HG02938 (cell line): ENCODE results near the gene ERRFI1.

ENCODE experiments used
- ATAC-seq: cut with Tn5 transposase; IDR thresholded peaks from one replicate; pipeline ENCODE4 v1.9.1; 2021; ENCODE audit warnings: mild to moderate bottlenecking, moderate library complexity; ENCODE audit not compliant: unreplicated experiment

ERRFI1 gene

GRCh38 chr1:8047112-8047511 is 21.0 kb upstream of the ERRFI1 start:
- ATAC-seq, result no peak

GRCh38 chr1:8046391-8046790 is 20.3 kb upstream of the ERRFI1 start:
- ATAC-seq, result no peak

- no peak for ATAC-seq
These were observed 17.5 kb upstream of the ERRFI1 start for GRCh38 chr1:8043621-8044020.

GRCh38 chr1:8042134-8042533 is 16.0 kb upstream of the ERRFI1 start:
- ATAC-seq, result no peak

GRCh38 chr1:8040586-8040985 is 14.5 kb upstream of the ERRFI1 start:
- no peak for ATAC-seq

- ATAC-seq, result no peak
These were observed 13.0 kb upstream of the ERRFI1 start for GRCh38 chr1:8039071-8039470.

DNA sequence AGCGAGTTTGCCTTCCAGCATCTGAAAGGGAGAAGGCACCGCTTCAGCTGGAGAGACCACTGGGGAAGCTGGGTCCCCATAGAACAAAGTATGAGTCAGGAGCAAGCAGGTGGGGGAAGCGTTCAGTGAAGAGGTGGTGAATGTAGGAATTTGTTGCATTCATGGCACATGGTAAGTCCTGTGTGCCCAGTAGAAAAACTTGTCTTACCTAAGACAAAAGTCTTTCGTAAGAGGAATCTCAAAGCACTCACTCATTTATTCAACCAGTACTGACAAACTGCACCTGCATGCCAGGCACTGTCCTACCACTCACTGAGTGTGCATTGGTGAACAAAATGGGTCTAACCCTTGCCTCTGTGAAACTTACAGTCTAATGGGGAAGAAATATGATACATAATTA is 9.2 kb upstream of the ERRFI1 start:
- no peak for ATAC-seq

GRCh38 chr1:8033322-8033721 is 7.2 kb upstream of the ERRFI1 start:
- ATAC-seq, result no peak

DNA sequence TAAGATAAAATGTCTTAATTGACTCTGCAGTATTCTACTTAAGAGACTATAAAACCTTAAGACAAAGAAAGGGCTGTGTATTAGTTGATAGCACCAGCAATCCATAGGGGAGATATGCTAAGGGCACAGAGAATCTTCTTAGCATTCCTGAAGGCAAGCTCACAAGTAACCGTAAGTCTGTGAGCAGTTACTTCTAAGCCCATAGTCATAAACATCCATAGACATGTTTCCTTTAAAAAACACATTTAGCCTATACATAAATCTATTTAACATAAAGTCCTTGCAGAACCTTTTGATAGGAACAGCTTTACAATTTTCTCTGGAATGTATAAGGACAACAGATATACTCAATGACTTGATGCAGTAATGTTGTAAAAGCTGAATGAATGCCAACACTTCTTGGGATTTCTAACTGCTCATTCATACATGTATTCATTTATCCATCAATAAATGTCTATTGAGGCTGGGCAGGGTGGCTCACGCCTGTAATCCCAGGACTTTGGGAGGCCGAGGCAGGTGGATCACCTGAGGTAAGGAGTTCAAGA is 6.3 kb upstream of the ERRFI1 start:
- no peak for ATAC-seq

GRCh38 chr1:8031176-8031785 is 5.2 kb upstream of the ERRFI1 start:
- ATAC-seq, result no peak

- no peak for ATAC-seq
These were observed 2.4 kb upstream of the ERRFI1 start for GRCh38 chr1:8028571-8028910.

DNA sequence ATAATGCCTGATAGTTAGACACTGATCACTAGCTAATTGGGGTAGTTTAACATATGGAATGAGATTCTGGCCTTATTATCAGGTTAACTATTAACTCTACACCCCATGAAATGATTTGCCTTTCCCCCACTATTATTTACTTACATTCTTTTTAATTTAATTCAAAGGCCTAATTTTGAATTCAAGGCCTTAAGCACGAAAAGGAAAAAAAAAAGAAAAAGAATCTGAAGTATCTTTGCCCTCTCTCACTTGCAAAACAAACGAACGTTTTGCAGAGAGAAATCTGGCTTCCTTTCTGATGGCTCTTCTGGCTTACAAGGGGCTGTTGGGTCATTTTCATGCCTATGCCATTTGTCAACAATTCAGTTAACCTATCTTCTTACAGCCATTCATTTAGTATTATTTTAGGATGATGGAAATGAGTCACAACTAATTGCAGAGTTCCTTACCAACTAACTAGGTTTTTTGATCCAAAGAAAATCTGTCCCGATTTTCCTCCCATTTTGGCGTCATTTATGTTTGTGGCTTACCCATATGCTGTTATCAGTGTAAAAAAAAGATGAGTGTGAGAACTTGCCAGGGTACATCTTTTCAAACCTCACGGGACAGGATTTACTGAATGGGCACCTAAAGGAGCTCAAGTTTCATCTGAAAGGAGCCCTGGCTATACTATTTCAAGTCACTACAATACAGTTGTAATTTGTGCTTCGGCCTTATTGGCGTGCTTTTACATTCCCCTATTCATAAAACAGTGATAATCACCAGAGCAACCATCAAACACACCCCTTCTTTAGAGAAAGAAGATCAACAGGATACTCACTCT is 1.9 kb upstream of the ERRFI1 start:
- no peak for ATAC-seq

DNA sequence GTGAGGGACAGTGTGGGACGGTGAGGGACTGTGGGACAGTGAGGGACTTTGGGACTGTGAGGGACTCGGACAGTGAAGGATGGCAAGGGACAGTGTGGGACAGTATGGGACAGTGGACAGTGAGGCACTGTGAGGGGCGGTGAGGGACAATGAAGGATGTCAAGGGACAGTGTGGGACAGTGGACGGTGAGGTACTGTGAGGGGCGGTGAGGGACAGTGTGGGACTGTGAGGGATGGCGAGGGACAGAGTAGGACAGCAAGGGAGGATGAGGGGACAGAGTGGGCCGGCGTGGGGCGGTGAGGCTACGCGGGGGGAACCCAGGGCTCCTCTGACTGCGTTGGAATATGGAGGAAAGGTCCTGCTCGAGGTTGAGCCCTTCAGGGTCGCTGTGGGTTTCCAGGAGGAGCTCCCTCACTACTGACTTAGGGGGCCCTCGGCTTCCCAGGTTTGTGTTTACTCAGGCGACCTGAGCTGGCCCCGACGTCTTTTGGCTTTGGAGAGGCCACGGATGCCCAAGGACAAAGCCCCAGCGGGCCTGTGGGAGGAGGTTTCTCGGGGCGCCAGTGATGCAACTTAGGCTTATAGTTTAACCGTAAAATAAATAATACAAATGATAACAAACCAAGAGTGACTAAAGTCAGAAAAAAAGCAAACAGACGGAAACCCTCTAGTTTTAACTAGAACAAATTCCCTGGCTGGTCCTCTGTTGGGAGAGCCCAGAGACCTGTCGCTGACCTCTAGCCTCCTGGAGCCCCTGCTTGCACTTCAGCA is 1.1 kb upstream of the ERRFI1 start:
- ATAC-seq, result no peak

DNA sequence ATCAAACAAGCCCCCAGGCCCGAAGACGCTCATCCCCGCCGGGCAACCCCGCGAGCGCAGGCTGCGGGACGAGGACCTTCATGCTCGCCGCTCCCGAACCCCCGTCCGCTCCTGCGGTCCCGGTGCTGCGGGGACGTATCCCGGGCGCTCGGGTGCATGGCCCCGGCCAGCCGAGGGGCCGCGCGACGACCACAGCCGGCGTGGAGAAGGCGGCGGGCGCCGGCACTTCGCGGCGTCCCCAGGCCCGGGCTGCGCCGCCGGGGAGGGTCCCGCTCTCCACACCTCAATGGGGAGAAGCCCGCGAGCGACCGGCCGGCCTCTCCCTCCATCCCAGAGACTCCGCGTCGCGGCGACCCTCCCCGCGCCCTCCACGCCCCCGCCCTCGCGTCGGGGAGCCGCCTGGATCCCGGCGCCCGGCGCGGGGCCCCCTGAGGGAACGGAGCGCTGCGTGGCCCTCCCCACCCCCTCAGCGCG is 401 bp downstream of the ERRFI1 start:
- ATAC-seq, result peak; percentile 18

DNA sequence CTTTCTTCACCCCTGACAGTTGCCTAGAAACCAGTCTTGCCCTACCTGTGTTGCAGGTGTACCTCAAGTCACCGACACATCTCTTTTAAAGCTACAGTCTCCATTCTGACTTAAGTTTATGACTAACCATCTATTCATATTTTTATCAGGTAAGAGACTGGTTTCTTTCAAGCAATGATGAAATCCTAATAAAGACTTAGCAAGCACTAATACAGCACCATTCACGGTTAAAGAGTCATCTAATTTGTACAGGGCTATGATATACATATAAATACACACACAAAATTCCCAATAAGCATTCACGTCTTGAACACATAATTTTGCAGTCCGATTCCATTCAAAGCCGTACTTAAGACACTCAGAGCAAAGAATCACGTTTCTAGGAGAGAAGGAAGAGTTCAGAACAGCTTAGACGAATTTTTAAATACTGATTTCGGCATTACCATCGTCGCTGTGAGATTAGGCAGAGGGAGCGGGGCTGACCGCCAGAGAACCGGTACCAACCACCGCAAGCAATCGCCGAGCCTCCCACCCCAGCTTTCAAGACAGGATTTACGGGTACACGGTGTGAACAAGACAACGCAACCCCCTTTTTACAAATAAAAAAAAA is 943 bp downstream of the ERRFI1 start:
- no peak for ATAC-seq

GRCh38 chr1:8024329-8024728 is 1.8 kb downstream of the ERRFI1 start:
- ATAC-seq, result no peak

- ATAC-seq, result no peak
These were observed 2.2 kb downstream of the ERRFI1 start for GRCh38 chr1:8023995-8024313.

DNA sequence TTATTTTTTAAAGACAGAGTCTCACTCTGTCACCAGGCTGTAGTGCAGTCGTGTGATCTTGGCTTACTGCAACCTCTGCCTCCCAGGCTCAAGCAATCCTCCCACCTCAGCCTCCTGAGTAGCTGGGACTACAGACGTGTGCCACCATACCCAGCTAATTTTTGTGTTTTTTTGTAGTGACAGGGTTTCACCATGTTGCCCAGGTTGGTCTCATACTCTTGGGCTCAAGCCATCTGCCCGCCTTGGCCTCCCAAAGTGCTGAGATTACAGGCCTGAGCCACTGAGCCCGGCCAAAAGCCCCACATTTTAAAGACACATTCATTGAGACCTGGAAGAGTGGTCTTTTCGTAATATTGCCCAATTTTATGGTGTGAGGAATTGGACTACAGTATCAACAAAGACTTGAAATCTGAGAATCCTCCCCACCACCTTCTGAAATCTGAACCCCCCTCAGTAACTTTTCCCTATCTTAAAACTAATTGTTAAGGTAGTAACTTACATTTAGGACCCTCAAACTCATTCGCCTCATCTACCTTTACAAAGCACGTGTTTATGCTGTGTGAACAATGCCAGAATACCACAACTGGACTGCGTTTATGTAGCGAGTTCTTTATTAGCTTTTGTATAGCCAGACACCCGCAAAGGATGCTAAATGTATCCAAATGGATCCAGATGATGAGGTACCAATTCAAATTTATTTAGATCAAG is 2.7 kb downstream of the ERRFI1 start:
- ATAC-seq, result no peak

- no peak for ATAC-seq
These were observed 3.5 kb downstream of the ERRFI1 start for GRCh38 chr1:8022395-8023286.
